Transverse colon (tissue), 4 donors: ENCODE measurements around the gene KRT1. TPM values are rescaled to one million over a fixed set of nuclear protein-coding genes. Genes with fewer than 3 reads are reported as not detected.

Experiments
- DNase-seq: peaks from one replicate; pipeline ENCODE4 v3.0.0-alpha.2; 2019
- H3K27ac ChIP-seq, 4 donors: fragments of 200-600 bp; sonication (generic); 2 replicates each; pipeline ENCODE4 v1.5.1; 2016 to 2018; ENCODE audit warnings: inconsistent platforms in 4 of 4
- H3K27me3 ChIP-seq: fragments of 200-600 bp; sonication (generic); 2 replicates; pipeline ENCODE4 v1.5.1; 2017; ENCODE audit warnings: inconsistent platforms
- H3K36me3 ChIP-seq, 4 donors: fragments of 200-600 bp; sonication (generic); 2 replicates each; pipeline ENCODE4 v1.5.1; 2017 to 2019; ENCODE audit warnings: inconsistent platforms in 4 of 4
- H3K4me1 ChIP-seq, 4 donors: fragments of 200-600 bp; sonication (generic); 2 replicates each; pipeline ENCODE4 v1.5.1; 2017 to 2020; ENCODE audit warnings: inconsistent platforms in 4 of 4
- H3K4me3 ChIP-seq, 4 donors: fragments of 200-600 bp; sonication (generic); 1 replicate in 1 of 4; 2 replicates in 3 of 4; pipeline versions ENCODE4 v1.5.1 to v1.6.1; 2017 to 2019; ENCODE audit warnings: inconsistent platforms in 4 of 4
- H3K9me3 ChIP-seq, 2 donors: fragments of 200-600 bp; sonication (generic); 2 replicates each; pipeline ENCODE4 v1.5.1; 2017 to 2019; ENCODE audit warnings: inconsistent platforms in 2 of 2
- EP300 ChIP-seq: sonication (generic); formaldehyde crosslinking; IDR thresholded peaks from one replicate; pipeline ENCODE4 v1.6.1; 2017; ENCODE audit warnings: antibody characterized with exemption, low read depth
- POLR2A ChIP-seq: fragments of 450-650 bp; IDR thresholded peaks from one replicate; pipeline ENCODE4 v1.6.1; 2016; ENCODE audit warnings: antibody characterized with exemption, mild to moderate bottlenecking, moderate library complexity
- POLR2AphosphoS5 ChIP-seq, 3 donors: sonication (generic); formaldehyde crosslinking; IDR thresholded peaks; one replicate each; pipeline ENCODE4 v1.6.1; 2016; ENCODE audit warnings: antibody characterized with exemption in 3 of 3
- WGBS, 2 donors: methylation state at CpG; one replicate each; pipeline ENCODE4 v1.1.5; 2018; ENCODE audit warnings: low coverage in 1 of 2; 5-methylcytosine and 5-hydroxymethylcytosine counted together
- in situ Hi-C, 4 donors: fragments of 200-750 bp; cut with MboI; loops; one replicate each; pipeline versions ENCODE4 v1.15.0 to v1.15.1; 2017; ENCODE audit warnings: low sequenced_read_pairs in 3 of 4, low pct_ligation_motif_present in 1 of 4, low pct_unique_long_range_greater_than_20kb in 1 of 4
- intact Hi-C: fragments of 100-400 bp; cut with DNase I; formaldehyde crosslinking; loops from one replicate; pipeline ENCODE4 v1.15.1; 2023; ENCODE audit warnings: low total_unique reads
- total RNA-seq, 4 donors: library from RNA; depleted of rRNA; stranded (reverse); fragments of >200 nt; gene quantifications; one replicate each; pipeline ENCODE4 v1.1.0, GENCODE V29; 2016
- TF ChIP-seq, protein P1 (sequence below), 5 experiments: fragments of 200-600 bp in 3 of 5; fragments of 450-650 bp in 2 of 5; sonication (generic) in 3 of 5; IDR thresholded peaks; 1 replicate in 2 of 5; 2 replicates in 3 of 5; pipeline ENCODE4 v1.5.1; 2016 to 2017; ENCODE audit warnings: antibody characterized with exemption in 5 of 5, inconsistent platforms in 3 of 5, mild to moderate bottlenecking in 2 of 5, moderate library complexity in 1 of 5

KRT1 gene
- not detected for total RNA-seq

DNA sequence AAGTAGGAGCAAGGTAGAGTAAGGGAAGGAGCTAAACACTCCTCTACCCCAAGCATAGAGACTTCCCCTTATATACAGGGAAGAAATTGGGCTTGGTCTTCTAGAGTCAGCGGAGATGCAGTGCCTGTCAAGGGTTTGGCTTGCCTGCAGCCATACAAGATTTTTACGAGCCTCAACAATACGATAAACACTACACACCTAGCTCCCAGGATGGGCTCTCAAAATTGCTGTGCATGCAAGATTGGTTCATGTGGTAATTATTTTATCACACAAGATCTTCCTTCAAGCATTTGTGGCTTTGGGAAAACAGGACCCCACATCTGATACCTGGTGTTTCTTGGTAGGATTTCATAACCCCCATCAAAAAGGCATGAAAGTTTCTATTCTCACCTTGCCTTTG is at the start of gene KRT1:
Gene KRT1 (minus strand): TSS at position 45 of the 400 bp plus-strand sequence. CDS start 59 bp downstream, outside the sequence.
- peaks cover 3% of the 10 kb centered on the region for H3K27me3 ChIP-seq
- intact Hi-C loops = no loop called here
- in situ Hi-C loops = no loop called here

DNA sequence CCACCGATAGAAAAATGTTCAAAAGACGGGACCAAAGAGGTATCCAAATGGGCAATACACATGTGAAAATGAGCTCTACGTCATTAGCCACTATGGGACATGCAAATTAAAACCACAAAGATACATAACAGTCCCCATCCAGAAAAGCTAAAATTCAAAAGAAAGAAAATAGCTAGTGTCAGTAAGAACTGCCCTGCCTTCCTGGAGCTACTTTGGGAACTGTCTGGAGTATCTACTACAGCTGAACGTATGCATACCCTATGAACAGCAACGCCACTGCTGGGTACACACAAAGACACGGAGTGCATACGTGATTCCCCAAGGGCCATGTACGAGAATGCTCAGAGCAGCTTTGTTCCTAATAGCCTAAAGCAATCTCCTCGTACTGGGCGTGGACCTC is 48.9 kb upstream of the KRT1 start:
- intact Hi-C loops = no loop called here
- Histone ChIP-seq H3K27me3 (no peaks in the 10 kb centered on the region), H3K27ac (no peak overlapping the region), H3K4me3 (no peak overlapping the region), H3K9me3 (no peaks in the 10 kb centered on the region), H3K4me1 (no peaks in the 10 kb centered on the region), H3K36me3 (no peaks in the 10 kb centered on the region)
- DNase-seq = no peak
- WGBS, 2 donors = 59 to 79% methylated on average over 9 to 10 of the region's 10 CpGs
- TF ChIP-seq, protein P1, sequence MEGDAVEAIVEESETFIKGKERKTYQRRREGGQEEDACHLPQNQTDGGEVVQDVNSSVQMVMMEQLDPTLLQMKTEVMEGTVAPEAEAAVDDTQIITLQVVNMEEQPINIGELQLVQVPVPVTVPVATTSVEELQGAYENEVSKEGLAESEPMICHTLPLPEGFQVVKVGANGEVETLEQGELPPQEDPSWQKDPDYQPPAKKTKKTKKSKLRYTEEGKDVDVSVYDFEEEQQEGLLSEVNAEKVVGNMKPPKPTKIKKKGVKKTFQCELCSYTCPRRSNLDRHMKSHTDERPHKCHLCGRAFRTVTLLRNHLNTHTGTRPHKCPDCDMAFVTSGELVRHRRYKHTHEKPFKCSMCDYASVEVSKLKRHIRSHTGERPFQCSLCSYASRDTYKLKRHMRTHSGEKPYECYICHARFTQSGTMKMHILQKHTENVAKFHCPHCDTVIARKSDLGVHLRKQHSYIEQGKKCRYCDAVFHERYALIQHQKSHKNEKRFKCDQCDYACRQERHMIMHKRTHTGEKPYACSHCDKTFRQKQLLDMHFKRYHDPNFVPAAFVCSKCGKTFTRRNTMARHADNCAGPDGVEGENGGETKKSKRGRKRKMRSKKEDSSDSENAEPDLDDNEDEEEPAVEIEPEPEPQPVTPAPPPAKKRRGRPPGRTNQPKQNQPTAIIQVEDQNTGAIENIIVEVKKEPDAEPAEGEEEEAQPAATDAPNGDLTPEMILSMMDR (IDR thresholded peaks at IDR 0.05) = no peak
- TF ChIP-seq POLR2A (no peak), POLR2AphosphoS5 (IDR thresholded peaks at IDR 0.05) (no peak), EP300 (no peak)
- in situ Hi-C loops = no loop called here

More for the DNA sequence above, at the start of gene KRT1:
- no peak within 1 kb of the TSS for H3K4me3 ChIP-seq
- no peak for DNase-seq
- no peaks in the 10 kb centered on the region for H3K36me3 ChIP-seq
- H3K4me1 ChIP-seq = no peaks in the 10 kb centered on the region
- TF ChIP-seq POLR2A = no peak
- TF ChIP-seq POLR2AphosphoS5 (IDR thresholded peaks at IDR 0.05) = no peak
- TF ChIP-seq, protein P1 (IDR thresholded peaks at IDR 0.05) = no peak
- no peak for TF ChIP-seq EP300
- no peak within 1 kb of the TSS for H3K27ac ChIP-seq
- H3K9me3 ChIP-seq = no peaks in the 10 kb centered on the region
- 56% methylated on average over 3 of the region's 3 CpGs; no CpG with 5 or more reads in 1 of the 2 donors for WGBS, 2 donors

DNA sequence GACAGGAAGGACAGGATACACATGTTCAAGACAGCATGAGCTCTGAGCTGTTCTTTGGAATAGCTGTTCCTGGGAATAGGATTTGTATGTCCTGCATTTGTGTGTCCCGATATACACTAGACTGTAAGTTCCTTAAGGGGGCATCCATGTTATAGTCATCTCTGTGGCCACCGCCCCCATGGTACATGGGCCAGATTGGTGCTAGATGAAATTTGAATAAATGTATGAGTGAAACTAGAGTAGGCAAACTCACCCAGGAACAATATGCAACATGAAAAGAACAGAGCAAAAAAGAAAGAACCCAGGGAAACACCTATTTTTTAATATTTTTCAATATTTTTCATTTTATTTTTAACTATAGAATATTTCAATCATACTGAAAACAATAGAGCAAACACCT is 48.2 kb upstream of the KRT1 start:
- Histone ChIP-seq H3K4me3 (no peak overlapping the region), H3K36me3 (no peaks in the 10 kb centered on the region), H3K27ac (no peak overlapping the region), H3K27me3 (no peaks in the 10 kb centered on the region), H3K9me3 (no peaks in the 10 kb centered on the region), H3K4me1 (no peaks in the 10 kb centered on the region)
- TF ChIP-seq, protein P1 (IDR thresholded peaks at IDR 0.05) = no peak
- TF ChIP-seq POLR2AphosphoS5 (IDR thresholded peaks at IDR 0.05) (no peak), POLR2A (no peak), EP300 (no peak)
- DNase-seq = no peak
- in situ Hi-C loops (no loop called here), intact Hi-C loops (no loop called here)
- 90% methylated on average over 2 of the region's 2 CpGs for WGBS, 2 donors

DNA sequence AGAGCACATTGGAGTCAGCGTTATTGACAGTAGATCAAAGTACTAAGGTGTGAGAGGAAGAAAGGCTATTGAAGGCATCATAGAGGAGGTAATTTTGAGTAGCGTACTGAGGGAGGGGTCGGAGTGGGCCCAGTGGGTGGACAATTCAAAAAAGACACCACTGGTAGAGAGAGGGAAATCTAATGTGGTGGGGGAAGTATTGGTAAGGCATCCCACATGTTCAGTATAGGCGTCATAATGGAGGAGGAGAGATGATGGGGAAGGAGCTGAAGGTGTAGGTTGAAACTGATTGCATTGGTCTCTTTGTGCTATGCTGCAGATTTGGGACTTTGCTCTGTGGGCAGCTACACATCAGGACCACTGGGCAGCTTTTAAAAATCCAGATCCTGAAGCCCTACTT is 46.8 kb upstream of the KRT1 start:
- in situ Hi-C loops = no loop called here
- H3K4me1 ChIP-seq = no peaks in the 10 kb centered on the region
- DNase-seq = no peak
- no peaks in the 10 kb centered on the region for H3K9me3 ChIP-seq
- TF ChIP-seq EP300 = no peak
- TF ChIP-seq POLR2AphosphoS5 (IDR thresholded peaks at IDR 0.05) = no peak
- 40 to 45% methylated on average over 1 to 4 of the region's 4 CpGs for WGBS, 2 donors
- no peak overlapping the region for H3K4me3 ChIP-seq
- H3K27me3 ChIP-seq = no peaks in the 10 kb centered on the region
- intact Hi-C loops = no loop called here
- H3K27ac ChIP-seq = no peak overlapping the region
- H3K36me3 ChIP-seq = no peaks in the 10 kb centered on the region

DNA sequence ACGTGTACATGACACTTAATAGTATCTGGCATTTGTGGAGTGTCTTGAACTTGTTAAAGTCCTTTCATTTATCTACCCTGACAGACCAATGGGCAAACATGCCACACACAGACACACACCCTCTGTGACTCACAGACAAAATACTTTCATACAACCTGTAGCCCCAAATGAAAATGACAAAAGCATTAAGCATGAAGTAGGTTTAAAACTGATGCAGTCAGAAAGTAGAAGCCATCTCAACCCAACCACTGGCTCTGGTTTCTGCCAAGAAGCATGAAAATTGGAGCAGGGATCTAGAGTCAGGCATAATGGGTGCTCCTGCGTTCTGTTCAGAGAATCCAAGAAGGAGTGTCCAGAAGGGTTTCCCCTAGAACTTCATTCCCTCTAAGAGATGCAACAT is 46.2 kb upstream of the KRT1 start:
- Histone ChIP-seq H3K9me3 (no peaks in the 10 kb centered on the region), H3K4me3 (no peak overlapping the region), H3K36me3 (no peaks in the 10 kb centered on the region), H3K4me1 (no peaks in the 10 kb centered on the region), H3K27ac (no peak overlapping the region), H3K27me3 (no peaks in the 10 kb centered on the region)
- 40% methylated on average over 2 of the region's 2 CpGs; no CpG with 5 or more reads in 1 of the 2 donors for WGBS, 2 donors
- intact Hi-C loops = no loop called here
- TF ChIP-seq, protein P1 (IDR thresholded peaks at IDR 0.05) = no peak
- TF ChIP-seq EP300 (no peak), POLR2A (no peak), POLR2AphosphoS5 (IDR thresholded peaks at IDR 0.05) (no peak)
- no peak for DNase-seq
- in situ Hi-C loops = no loop called here
